Measurements from ENCODE around the gene DYDC2. TPM values are rescaled to one million over a fixed set of nuclear protein-coding genes. Genes with fewer than 3 reads are reported as not detected.

Gene DYDC2
- total RNA-seq, 2 donors from 2014 or later: 1.9 to 5.3 TPM

GRCh38 chr10:80359644-80360043 is 3.1 kb downstream of the DYDC2 start:
- peaks cover 4% of the 10 kb centered on the region for H3K36me3 Mint-ChIP-seq (ENCODE audit: low read depth)
- Histone ChIP-seq H3K4me1 (ENCODE audit: control insufficient read depth, insufficient read depth, low read length) (peaks cover 4% of the 10 kb centered on the region), H3K9me3 (ENCODE audit: control insufficient read depth, low read length) (no peaks in the 10 kb centered on the region), H3K4me3 (ENCODE audit: low read length) (no peak overlapping the region), H3K36me3 (ENCODE audit: control insufficient read depth, insufficient read depth, low read length) (no peaks in the 10 kb centered on the region), H3K9ac (ENCODE audit: extremely low read depth, low read length, poor library complexity, severe bottlenecking) (no peak overlapping the region), H3K27ac (ENCODE audit: low read depth, low read length) (no peak overlapping the region), H3K27me3 (ENCODE audit: control insufficient read depth, insufficient read depth, low read length, poor library complexity, severe bottlenecking) (peaks cover 25% of the 10 kb centered on the region)
- H3K27me3 Mint-ChIP-seq (ENCODE audit: insufficient read depth): peaks cover 27% of the 10 kb centered on the region
- whole genome bisulfite sequencing, 2 experiments (ENCODE audit: insufficient coverage in 1 of 2, insufficient read length in 1 of 2): 88 to 96% methylated on average over 3 to 22 of the region's 22 CpGs
- no peak overlapping the region for H3K4me3 Mint-ChIP-seq
- no peak for DNase-seq
- no peak overlapping the region for H3K27ac Mint-ChIP-seq
- H3K9me3 Mint-ChIP-seq: peaks cover 2% of the 10 kb centered on the region
- no peak for TF ChIP-seq CTCF (conservative IDR thresholded peaks at IDR 0.05)
- H3K4me1 Mint-ChIP-seq: peaks cover 8% of the 10 kb centered on the region

- Histone ChIP-seq H3K36me3 (ENCODE audit: control insufficient read depth, insufficient read depth, low read length) (no peaks in the 10 kb centered on the region), H3K27me3 (ENCODE audit: control insufficient read depth, insufficient read depth, low read length, poor library complexity, severe bottlenecking) (no peaks in the 10 kb centered on the region), H3K4me1 (ENCODE audit: control insufficient read depth, insufficient read depth, low read length) (no peaks in the 10 kb centered on the region), H3K9ac (ENCODE audit: extremely low read depth, low read length, poor library complexity, severe bottlenecking) (no peak overlapping the region), H3K9me3 (ENCODE audit: control insufficient read depth, low read length) (peaks cover 24% of the 10 kb centered on the region), H3K4me3 (ENCODE audit: low read length) (no peak overlapping the region), H3K27ac (ENCODE audit: low read depth, low read length) (no peak overlapping the region)
- Mint-ChIP-seq H3K9me3 (peaks cover 32% of the 10 kb centered on the region), H3K27me3 (ENCODE audit: insufficient read depth) (no peaks in the 10 kb centered on the region), H3K4me3 (no peak overlapping the region), H3K36me3 (ENCODE audit: low read depth) (peaks cover 27% of the 10 kb centered on the region), H3K27ac (no peak overlapping the region), H3K4me1 (peaks cover 4% of the 10 kb centered on the region)
- TF ChIP-seq CTCF (conservative IDR thresholded peaks at IDR 0.05): no peak
- DNase-seq: no peak
- WGBS, 2 experiments (ENCODE audit: insufficient coverage in 1 of 2, insufficient read length in 1 of 2): 82 to 89% methylated on average over 1 of the region's 1 CpG
These were observed 8.9 kb downstream of the DYDC2 start for GRCh38 chr10:80365510-80365909.

- Histone ChIP-seq H3K27me3 (ENCODE audit: control insufficient read depth, insufficient read depth, low read length, poor library complexity, severe bottlenecking) (no peaks in the 10 kb centered on the region), H3K27ac (ENCODE audit: low read depth, low read length) (no peak overlapping the region), H3K4me1 (ENCODE audit: control insufficient read depth, insufficient read depth, low read length) (no peaks in the 10 kb centered on the region), H3K9me3 (ENCODE audit: control insufficient read depth, low read length) (peaks cover 21% of the 10 kb centered on the region), H3K36me3 (ENCODE audit: control insufficient read depth, insufficient read depth, low read length) (no peaks in the 10 kb centered on the region), H3K9ac (ENCODE audit: extremely low read depth, low read length, poor library complexity, severe bottlenecking) (no peak overlapping the region), H3K4me3 (ENCODE audit: low read length) (no peak overlapping the region)
- Mint-ChIP-seq H3K36me3 (ENCODE audit: low read depth) (peaks cover 19% of the 10 kb centered on the region), H3K27me3 (ENCODE audit: insufficient read depth) (no peaks in the 10 kb centered on the region), H3K27ac (no peak overlapping the region), H3K4me3 (no peak overlapping the region), H3K4me1 (no peaks in the 10 kb centered on the region), H3K9me3 (peaks cover 29% of the 10 kb centered on the region)
- no peak for TF ChIP-seq CTCF (conservative IDR thresholded peaks at IDR 0.05)
- WGBS, 2 experiments (ENCODE audit: insufficient coverage in 1 of 2, insufficient read length in 1 of 2): 89 to 94% methylated on average over 6 of the region's 6 CpGs
- no peak for DNase-seq
These were observed 14.9 kb downstream of the DYDC2 start for GRCh38 chr10:80371467-80371866.
